SU-DHL-6 (cell line): ENCODE results near the gene SDK1.

Experiments
- H2AFZ ChIP-seq: fragments of 200-600 bp; sonication (generic); 2 replicates; pipeline ENCODE4 v1.6.1; 2014; ENCODE audit warnings: low read depth, mild to moderate bottlenecking, moderate library complexity, mixed read lengths, antibody characterized with exemption, low read length; ENCODE audit not compliant: severe bottlenecking
- H3F3A ChIP-seq: fragments of 200-600 bp; shearing (Covaris generic); 2 replicates; pipeline ENCODE4 v1.6.0; 2016; ENCODE audit warnings: antibody characterized with exemption, mild to moderate bottlenecking; ENCODE audit not compliant: insufficient read depth
- H3K27ac ChIP-seq: fragments of 200-600 bp; sonication (generic); 2 replicates; pipeline ENCODE4 v1.5.1; 2016; ENCODE audit warnings: low read depth, mild to moderate bottlenecking, low read length, moderate library complexity, mixed read lengths
- H3K27me3 ChIP-seq: fragments of 200-600 bp; sonication (generic), shearing (Covaris generic); 2 replicates; pipeline ENCODE4 v1.6.0; 2014; ENCODE audit warnings: mild to moderate bottlenecking, low read length
- H3K36me3 ChIP-seq: fragments of 200-600 bp; sonication (generic); 2 replicates; pipeline ENCODE4 v1.6.1; 2014; ENCODE audit warnings: mild to moderate bottlenecking, low read length, mixed read lengths
- H3K4me2 ChIP-seq: fragments of 300-600, 200-600 bp; shearing (Covaris generic), sonication (generic); 2 replicates; pipeline ENCODE4 v1.6.0; 2014; ENCODE audit warnings: low read length, low read depth, mild to moderate bottlenecking; ENCODE audit not compliant: poor library complexity, severe bottlenecking
- H3K4me3 ChIP-seq: fragments of 200-600 bp; sonication (generic); 2 replicates; pipeline ENCODE4 v1.5.1; 2014; ENCODE audit warnings: antibody characterized with exemption, low read length, mild to moderate bottlenecking, mixed read lengths; ENCODE audit not compliant: insufficient read depth, poor library complexity, severe bottlenecking
- H3K79me2 ChIP-seq: fragments of 200-600 bp; sonication (generic); 2 replicates; pipeline ENCODE4 v1.6.1; 2014; ENCODE audit warnings: mild to moderate bottlenecking, low read length, moderate library complexity; ENCODE audit not compliant: insufficient read depth
- H3K9ac ChIP-seq: fragments of 200-600 bp; sonication (generic); 2 replicates; pipeline ENCODE4 v1.7.0; 2014; ENCODE audit warnings: mild to moderate bottlenecking, low read length
- H3K9me2 ChIP-seq: fragments of 200-600 bp; sonication (generic); replicated peaks from 2 replicates; pipeline ENCODE4 v1.6.1; 2014; ENCODE audit warnings: low read length; ENCODE audit not compliant: insufficient read depth
- H3K9me3 ChIP-seq: fragments of 200-600 bp; sonication (generic); 2 replicates; pipeline ENCODE4 v1.6.1; 2014; ENCODE audit warnings: low read length, mixed read lengths; ENCODE audit not compliant: insufficient read depth
- H4K20me1 ChIP-seq: fragments of 200-600 bp; sonication (generic); 2 replicates; pipeline ENCODE4 v1.6.1; 2014; ENCODE audit warnings: low read depth, mild to moderate bottlenecking, antibody characterized with exemption, low read length, moderate library complexity, mixed read lengths
- EZH2phosphoT487 ChIP-seq: fragments of 200-600 bp; sonication (generic), shearing (Covaris generic); conservative IDR thresholded peaks from 2 replicates; pipeline ENCODE4 v1.6.1; 2018; ENCODE audit warnings: mild to moderate bottlenecking, antibody characterized with exemption, low read length, moderate library complexity, mixed read lengths
- TF ChIP-seq, protein P1 (sequence below): fragments of 200-600 bp; sonication (generic); IDR thresholded peaks from one replicate; pipeline ENCODE4 v1.5.1; 2017; ENCODE audit warnings: antibody characterized with exemption, mild to moderate bottlenecking, low read length, moderate library complexity; ENCODE audit not compliant: insufficient read depth, poor library complexity, severe bottlenecking

SDK1 gene, protein sequence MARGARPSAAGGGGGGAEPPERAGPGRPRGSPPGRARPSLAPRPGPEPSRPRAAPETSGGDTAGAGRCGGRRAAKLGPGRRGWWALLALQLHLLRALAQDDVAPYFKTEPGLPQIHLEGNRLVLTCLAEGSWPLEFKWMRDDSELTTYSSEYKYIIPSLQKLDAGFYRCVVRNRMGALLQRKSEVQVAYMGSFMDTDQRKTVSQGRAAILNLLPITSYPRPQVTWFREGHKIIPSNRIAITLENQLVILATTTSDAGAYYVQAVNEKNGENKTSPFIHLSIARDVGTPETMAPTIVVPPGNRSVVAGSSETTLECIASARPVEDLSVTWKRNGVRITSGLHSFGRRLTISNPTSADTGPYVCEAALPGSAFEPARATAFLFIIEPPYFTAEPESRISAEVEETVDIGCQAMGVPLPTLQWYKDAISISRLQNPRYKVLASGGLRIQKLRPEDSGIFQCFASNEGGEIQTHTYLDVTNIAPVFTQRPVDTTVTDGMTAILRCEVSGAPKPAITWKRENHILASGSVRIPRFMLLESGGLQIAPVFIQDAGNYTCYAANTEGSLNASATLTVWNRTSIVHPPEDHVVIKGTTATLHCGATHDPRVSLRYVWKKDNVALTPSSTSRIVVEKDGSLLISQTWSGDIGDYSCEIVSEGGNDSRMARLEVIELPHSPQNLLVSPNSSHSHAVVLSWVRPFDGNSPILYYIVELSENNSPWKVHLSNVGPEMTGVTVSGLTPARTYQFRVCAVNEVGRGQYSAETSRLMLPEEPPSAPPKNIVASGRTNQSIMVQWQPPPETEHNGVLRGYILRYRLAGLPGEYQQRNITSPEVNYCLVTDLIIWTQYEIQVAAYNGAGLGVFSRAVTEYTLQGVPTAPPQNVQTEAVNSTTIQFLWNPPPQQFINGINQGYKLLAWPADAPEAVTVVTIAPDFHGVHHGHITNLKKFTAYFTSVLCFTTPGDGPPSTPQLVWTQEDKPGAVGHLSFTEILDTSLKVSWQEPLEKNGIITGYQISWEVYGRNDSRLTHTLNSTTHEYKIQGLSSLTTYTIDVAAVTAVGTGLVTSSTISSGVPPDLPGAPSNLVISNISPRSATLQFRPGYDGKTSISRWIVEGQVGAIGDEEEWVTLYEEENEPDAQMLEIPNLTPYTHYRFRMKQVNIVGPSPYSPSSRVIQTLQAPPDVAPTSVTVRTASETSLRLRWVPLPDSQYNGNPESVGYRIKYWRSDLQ (N-terminal part only)

DNA sequence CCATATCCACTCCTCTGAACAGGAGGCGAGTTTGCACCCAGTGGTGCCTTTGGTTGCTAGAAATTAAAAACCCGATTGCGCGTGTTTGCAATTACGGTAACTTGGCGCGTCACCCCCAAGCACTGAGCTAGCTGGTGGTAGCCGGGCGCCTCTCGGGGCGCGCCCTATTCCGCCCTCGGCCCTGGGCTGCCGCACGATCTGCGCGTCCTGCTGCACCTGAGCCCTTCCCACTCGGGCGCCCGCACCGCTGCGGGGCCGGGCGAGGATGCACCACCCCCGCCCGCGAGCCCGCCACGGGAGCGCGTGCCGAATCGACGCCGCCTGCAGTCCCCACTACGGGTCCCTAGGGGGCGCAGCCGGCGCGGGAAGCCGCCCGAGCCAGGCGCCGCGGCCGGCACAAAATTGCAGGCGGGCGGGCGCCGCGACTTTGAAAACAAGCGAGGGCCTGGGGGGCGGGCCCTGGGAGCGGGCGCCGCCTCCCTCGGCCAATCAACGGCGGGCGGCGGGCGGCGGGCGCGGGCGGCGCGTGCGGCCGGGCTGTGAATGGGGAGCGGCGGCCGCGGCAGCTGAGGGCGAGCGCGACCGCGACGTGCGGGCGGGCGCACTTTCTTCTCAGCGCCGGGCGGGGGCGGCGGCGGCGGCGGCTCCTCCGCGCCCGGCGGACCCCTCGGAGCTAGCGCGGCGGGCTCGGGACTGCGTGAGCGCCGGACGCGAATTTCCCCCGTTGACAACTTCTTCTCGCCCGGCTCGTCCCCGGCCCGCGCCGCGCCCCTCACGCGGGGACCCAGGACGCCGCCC is at the start of gene SDK1:
Gene SDK1 (plus strand): TSS at position 602 of the 798 bp plus-strand sequence. CDS start 335 bp downstream, outside the sequence.
- H3K9ac ChIP-seq: peak within 1 kb of the TSS; percentile 31
- no peak within 1 kb of the TSS for H3K27ac ChIP-seq
- H3K27me3 ChIP-seq: no peaks in the 10 kb centered on the region
- TF ChIP-seq, protein P1, sequence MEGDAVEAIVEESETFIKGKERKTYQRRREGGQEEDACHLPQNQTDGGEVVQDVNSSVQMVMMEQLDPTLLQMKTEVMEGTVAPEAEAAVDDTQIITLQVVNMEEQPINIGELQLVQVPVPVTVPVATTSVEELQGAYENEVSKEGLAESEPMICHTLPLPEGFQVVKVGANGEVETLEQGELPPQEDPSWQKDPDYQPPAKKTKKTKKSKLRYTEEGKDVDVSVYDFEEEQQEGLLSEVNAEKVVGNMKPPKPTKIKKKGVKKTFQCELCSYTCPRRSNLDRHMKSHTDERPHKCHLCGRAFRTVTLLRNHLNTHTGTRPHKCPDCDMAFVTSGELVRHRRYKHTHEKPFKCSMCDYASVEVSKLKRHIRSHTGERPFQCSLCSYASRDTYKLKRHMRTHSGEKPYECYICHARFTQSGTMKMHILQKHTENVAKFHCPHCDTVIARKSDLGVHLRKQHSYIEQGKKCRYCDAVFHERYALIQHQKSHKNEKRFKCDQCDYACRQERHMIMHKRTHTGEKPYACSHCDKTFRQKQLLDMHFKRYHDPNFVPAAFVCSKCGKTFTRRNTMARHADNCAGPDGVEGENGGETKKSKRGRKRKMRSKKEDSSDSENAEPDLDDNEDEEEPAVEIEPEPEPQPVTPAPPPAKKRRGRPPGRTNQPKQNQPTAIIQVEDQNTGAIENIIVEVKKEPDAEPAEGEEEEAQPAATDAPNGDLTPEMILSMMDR: peak; percentile 61
- no peak for TF ChIP-seq EZH2phosphoT487
- no peaks in the 10 kb centered on the region for H3K36me3 ChIP-seq
- no peaks in the 10 kb centered on the region for H3F3A ChIP-seq
- H3K9me3 ChIP-seq: no peaks in the 10 kb centered on the region
- no peaks in the 10 kb centered on the region for H3K79me2 ChIP-seq
- H4K20me1 ChIP-seq: no peaks in the 10 kb centered on the region
- H3K4me3 ChIP-seq: peak within 1 kb of the TSS; percentile 43
- no peaks in the 10 kb centered on the region for H3K9me2 ChIP-seq
- H2AFZ ChIP-seq: peak within 1 kb of the TSS; percentile 70
- peak within 1 kb of the TSS; percentile 59 for H3K4me2 ChIP-seq

DNA sequence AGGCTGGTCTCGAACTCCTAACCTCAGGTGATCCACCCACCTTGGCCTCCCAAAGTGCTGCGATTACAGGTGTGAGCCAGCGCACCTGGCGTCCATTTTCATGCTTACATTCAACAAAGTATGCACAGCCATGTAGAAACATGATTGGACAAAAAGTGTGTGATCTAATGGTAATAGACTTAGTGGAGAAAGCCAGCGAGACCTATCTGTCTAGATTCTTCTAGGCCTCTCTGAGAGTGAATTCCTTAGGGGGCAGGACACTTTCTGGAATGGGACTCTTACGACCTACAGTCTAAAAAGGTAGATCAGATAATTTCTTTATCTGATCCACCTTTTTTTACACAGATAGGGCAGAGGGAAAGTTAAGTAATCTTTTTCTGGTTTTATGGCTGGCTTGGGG is 46.3 kb upstream of the SDK1 start:
- H4K20me1 ChIP-seq: no peaks in the 10 kb centered on the region
- no peak overlapping the region for H3K4me3 ChIP-seq
- no peak for TF ChIP-seq EZH2phosphoT487
- H2AFZ ChIP-seq: no peak overlapping the region
- H3K9me3 ChIP-seq: no peaks in the 10 kb centered on the region
- no peaks in the 10 kb centered on the region for H3K36me3 ChIP-seq
- H3K9ac ChIP-seq: no peak overlapping the region
- H3K9me2 ChIP-seq: no peaks in the 10 kb centered on the region
- no peak overlapping the region for H3K27ac ChIP-seq
- no peaks in the 10 kb centered on the region for H3K79me2 ChIP-seq
- no peak overlapping the region for H3K4me2 ChIP-seq
- H3K27me3 ChIP-seq: no peaks in the 10 kb centered on the region
- no peaks in the 10 kb centered on the region for H3F3A ChIP-seq

DNA sequence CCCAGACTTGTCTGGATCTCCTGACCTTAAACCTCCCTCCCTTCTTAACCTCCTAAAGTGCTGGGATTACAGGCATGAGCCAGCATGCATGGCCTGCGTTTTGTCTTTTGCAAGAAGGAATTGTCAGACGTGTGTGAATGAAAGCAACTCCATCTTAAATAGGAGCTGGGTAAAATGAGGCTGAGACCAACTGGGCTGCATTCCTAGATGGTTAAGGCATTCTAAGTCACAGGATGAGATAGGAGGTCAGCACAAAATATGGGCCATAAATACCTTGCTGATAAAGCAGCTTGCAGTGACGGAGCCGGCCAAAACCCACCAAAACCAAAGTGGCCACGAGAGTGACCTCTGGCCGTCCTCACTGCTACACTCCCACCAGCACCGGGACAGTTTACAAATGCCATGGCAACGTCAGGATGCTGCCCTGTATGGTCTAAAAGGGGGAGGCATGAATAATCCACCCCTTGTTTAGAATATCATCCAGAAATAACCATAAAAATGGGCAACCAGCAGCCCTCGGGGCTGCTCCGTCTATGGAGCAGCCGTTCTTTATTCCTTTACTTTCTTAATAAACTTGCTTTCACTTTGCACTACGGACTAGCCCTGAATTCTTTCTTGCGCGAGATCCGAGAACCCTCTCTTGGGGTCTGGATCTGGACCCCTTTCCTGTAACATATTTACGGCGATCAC is 41.2 kb upstream of the SDK1 start:
- no peaks in the 10 kb centered on the region for H3K27me3 ChIP-seq
- no peak overlapping the region for H3K9ac ChIP-seq
- no peaks in the 10 kb centered on the region for H3K36me3 ChIP-seq
- H3F3A ChIP-seq: no peaks in the 10 kb centered on the region
- H3K4me3 ChIP-seq: no peak overlapping the region
- TF ChIP-seq, protein P1: no peak
- TF ChIP-seq EZH2phosphoT487: no peak
- H3K9me2 ChIP-seq: no peaks in the 10 kb centered on the region
- H3K79me2 ChIP-seq: no peaks in the 10 kb centered on the region
- H3K4me2 ChIP-seq: no peak overlapping the region
- H3K27ac ChIP-seq: no peak overlapping the region
- no peaks in the 10 kb centered on the region for H4K20me1 ChIP-seq
- no peaks in the 10 kb centered on the region for H3K9me3 ChIP-seq
- no peak overlapping the region for H2AFZ ChIP-seq
